ENCODE data around the gene TUSC2. TPM values are rescaled to one million over a fixed set of nuclear protein-coding genes. Genes with fewer than 3 reads are reported as not detected.

TUSC2 gene
- total and polyA plus RNA-seq, 2 donors (not counting 1 experiment from before 2014, with no cell fraction given), result 28.2 to 29.3 TPM

- intact Hi-C loops (cut with micrococcal nuclease), result loop anchor here (2.0 to 5.0 kb wide), 3 partner anchors 17 to 125 kb away; partner anchors contain the start of gene GNAI2
- H3K4me2 ChIP-seq (replicated peaks; ENCODE audit: low read depth, low read length, poor library complexity, severe bottlenecking), result peak overlapping the region; percentile 95
- H3K27me3 Mint-ChIP-seq, result no peaks in the 10 kb centered on the region
- H3K4me3 Mint-ChIP-seq, result peak overlapping the region; percentile 98
- ChIA-PET POLR2A (interaction anchor here (0.6 to 1.5 kb wide), 2 partner anchors 28 to 1737 kb away, joined by 3 to 4 read pairs; partner anchors contain the start of gene IFRD2), CTCF (interaction anchor here (0.7 to 0.8 kb wide), 2 partner anchors 16 to 21 kb away, joined by 3 read pairs; partner anchors contain the start of genes HYAL3 and NAA80)
- H3K4me1 Mint-ChIP-seq, result peaks cover 53% of the 10 kb centered on the region
- WGBS (ENCODE audit: insufficient coverage), result 98% methylated on average over 28 of the region's 29 CpGs
- H3K9me3 ChIP-seq (ENCODE audit: control extremely low read depth in 1 of 3, control insufficient read depth in 2 of 3, insufficient read depth in 1 of 3, low read length in 2 of 3), result peaks cover 0 to 3% (median 0%) of the 10 kb centered on the region in 3 donors
- H3K27me3 ChIP-seq (replicated peaks in 1 of 4; ENCODE audit: control extremely low read depth in 1 of 4, control insufficient read depth in 3 of 4, insufficient read depth in 4 of 4, low read length in 3 of 4), result no peaks in the 10 kb centered on the region
- no peak for DNase-seq
- H3K9ac ChIP-seq (ENCODE audit: low read length), result peak overlapping the region; percentile 96
- ATAC-seq (ENCODE audit: low read depth), result no peak
- peak overlapping the region; percentile 65 to 95 (median 80) for H3K4me3 ChIP-seq (ENCODE audit: control extremely low read depth in 1 of 5, extremely low read depth in 1 of 5, insufficient read depth in 1 of 5, low read depth in 2 of 5, low read length in 4 of 5)
- H3K4me1 ChIP-seq (ENCODE audit: control insufficient read depth in 2 of 2, insufficient read depth in 2 of 2, low read length in 2 of 2), result peaks cover 25 to 62% of the 10 kb centered on the region in 2 donors
- H3K36me3 ChIP-seq (replicated peaks in 1 of 2; ENCODE audit: control extremely low read depth in 1 of 2, control insufficient read depth in 1 of 2, extremely low read depth in 1 of 2, insufficient read depth in 2 of 2, low read length in 1 of 2), result peaks cover 0 to 5% of the 10 kb centered on the region in 2 experiments
- H3K27ac Mint-ChIP-seq, result peak overlapping the region; percentile 92
- H4K20me1 ChIP-seq (ENCODE audit: control insufficient read depth, insufficient read depth, low read length, poor library complexity, severe bottlenecking), result no peaks in the 10 kb centered on the region
- H3K27ac ChIP-seq (ENCODE audit: low read length in 2 of 2), result no peak overlapping the region
- TF ChIP-seq, protein P1, sequence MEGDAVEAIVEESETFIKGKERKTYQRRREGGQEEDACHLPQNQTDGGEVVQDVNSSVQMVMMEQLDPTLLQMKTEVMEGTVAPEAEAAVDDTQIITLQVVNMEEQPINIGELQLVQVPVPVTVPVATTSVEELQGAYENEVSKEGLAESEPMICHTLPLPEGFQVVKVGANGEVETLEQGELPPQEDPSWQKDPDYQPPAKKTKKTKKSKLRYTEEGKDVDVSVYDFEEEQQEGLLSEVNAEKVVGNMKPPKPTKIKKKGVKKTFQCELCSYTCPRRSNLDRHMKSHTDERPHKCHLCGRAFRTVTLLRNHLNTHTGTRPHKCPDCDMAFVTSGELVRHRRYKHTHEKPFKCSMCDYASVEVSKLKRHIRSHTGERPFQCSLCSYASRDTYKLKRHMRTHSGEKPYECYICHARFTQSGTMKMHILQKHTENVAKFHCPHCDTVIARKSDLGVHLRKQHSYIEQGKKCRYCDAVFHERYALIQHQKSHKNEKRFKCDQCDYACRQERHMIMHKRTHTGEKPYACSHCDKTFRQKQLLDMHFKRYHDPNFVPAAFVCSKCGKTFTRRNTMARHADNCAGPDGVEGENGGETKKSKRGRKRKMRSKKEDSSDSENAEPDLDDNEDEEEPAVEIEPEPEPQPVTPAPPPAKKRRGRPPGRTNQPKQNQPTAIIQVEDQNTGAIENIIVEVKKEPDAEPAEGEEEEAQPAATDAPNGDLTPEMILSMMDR (IDR thresholded peaks at IDR 0.05), result no peak
- no peak for TF ChIP-seq EZH2 (IDR thresholded peaks at IDR 0.05; ENCODE audit: borderline replicate concordance, insufficient read depth, low read depth, low read length, poor library complexity, severe bottlenecking)
- H3K9me3 Mint-ChIP-seq (ENCODE audit: insufficient read depth), result no peaks in the 10 kb centered on the region
- peak overlapping the region; percentile 99 for H2AFZ ChIP-seq (ENCODE audit: insufficient read depth, low read depth, low read length, poor library complexity, severe bottlenecking)
- H3K79me2 ChIP-seq (ENCODE audit: control insufficient read depth, insufficient read depth, low read length), result no peaks in the 10 kb centered on the region
Observed at GRCh38 chr3:50319894-50320625, 8.0 kb downstream of the TUSC2 start.
